NB4 (cell line): ENCODE measurements around the gene TAGAP.
A peak's percentile ranks its signal among the peaks of the same experiment; 100 is the strongest.
"Not testable (repeated sequence)": the region's sequence is repeated elsewhere in the genome, so short reads cannot be mapped to it uniquely, and the experiment has no call there.

Experiments
- DNase-seq: peaks from one replicate; pipeline ENCODE4 v3.0.0; 2010; ENCODE audit warnings: low read depth
- H3K4me3 ChIP-seq: one replicate; pipeline ENCODE4 v1.5.1; 2011; ENCODE audit warnings: mild to moderate bottlenecking, low read depth, low read length, moderate library complexity
- CTCF ChIP-seq: IDR thresholded peaks from one replicate; pipeline ENCODE4 v1.5.1; 2012; ENCODE audit warnings: low read depth, low read length
- MAX ChIP-seq: IDR thresholded peaks from 2 replicates; pipeline ENCODE4 v1.6.1; 2011; ENCODE audit warnings: low read depth, low read length
- MYC ChIP-seq: IDR thresholded peaks from 2 replicates; pipeline ENCODE4 v1.6.1; 2011; ENCODE audit warnings: low read depth, low read length
- POLR2A ChIP-seq: IDR thresholded peaks from 2 replicates; pipeline ENCODE4 v1.6.1; 2011; ENCODE audit warnings: mild to moderate bottlenecking; ENCODE audit not compliant: insufficient read length; ENCODE audit errors: extremely low read depth

Gene TAGAP

GRCh38 chr6:159017757-159018559 is 26.8 kb downstream of the TAGAP start:
- no peak for TF ChIP-seq POLR2A
- no peak for DNase-seq
- no peak overlapping the region for H3K4me3 ChIP-seq

GRCh38 chr6:159014406-159014805 is 30.4 kb downstream of the TAGAP start:
- no peak overlapping the region for H3K4me3 ChIP-seq
- TF ChIP-seq MYC (no peak), CTCF (no peak), POLR2A (no peak), MAX (no peak)
- DNase-seq, result no peak

- TF ChIP-seq MAX (no peak), MYC (no peak), CTCF (no peak), POLR2A (no peak)
- no peak overlapping the region for H3K4me3 ChIP-seq
- DNase-seq, result peak; percentile 34
Measured at GRCh38 chr6:159013229-159013628, 31.6 kb downstream of the TAGAP start.

GRCh38 chr6:159012201-159012600 is 32.6 kb downstream of the TAGAP start:
- no peak overlapping the region for H3K4me3 ChIP-seq
- DNase-seq, result no peak
- no peak for TF ChIP-seq POLR2A
- TF ChIP-seq MAX, result no peak
- no peak for TF ChIP-seq MYC
- TF ChIP-seq CTCF, result no peak

GRCh38 chr6:159010037-159010612 is 34.7 kb downstream of the TAGAP start:
- peak; percentile 63 for DNase-seq
- not testable (repeated sequence) for H3K4me3 ChIP-seq

- TF ChIP-seq CTCF, result peak; percentile 12
- no peak for TF ChIP-seq MAX
- peak; percentile 66 for DNase-seq
- no peak overlapping the region for H3K4me3 ChIP-seq
Measured at GRCh38 chr6:159008656-159009288, 36.0 kb downstream of the TAGAP start.

- no peak for TF ChIP-seq POLR2A
- DNase-seq, result peak; percentile 21
- H3K4me3 ChIP-seq, result no peak overlapping the region
Measured at GRCh38 chr6:159007510-159007909, 37.3 kb downstream of the TAGAP start.
